ENCODE data around the gene HHAT. TPM values are rescaled to one million over a fixed set of nuclear protein-coding genes. Genes with fewer than 3 reads are reported as not detected.

HHAT gene
- total and polyA plus RNA-seq, 2 of the 4 experiments (the other 2 are of a cell fraction) = 1.7 to 2.5 TPM

DNA sequence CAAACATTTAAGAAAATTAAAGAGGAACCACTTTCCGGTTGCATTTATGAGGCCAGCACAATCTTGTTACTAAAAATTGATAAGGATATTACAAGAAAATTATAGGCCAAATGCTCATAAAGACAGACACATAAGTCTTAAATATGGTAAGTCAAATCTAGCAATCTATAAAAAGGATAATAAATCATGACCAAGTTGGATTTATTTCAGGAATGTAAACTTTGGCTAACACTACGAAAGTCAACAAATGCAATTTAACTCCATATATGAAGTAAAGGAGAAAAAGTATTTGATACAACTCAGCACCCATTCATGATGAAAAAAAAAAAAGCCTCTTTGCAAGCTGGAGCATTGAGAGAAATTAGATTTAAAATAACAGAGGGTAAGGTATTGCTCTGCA lies 6.3 kb downstream of the HHAT start:
- no peak overlapping the region for H4K91ac ChIP-seq (ENCODE audit: insufficient read depth, low read depth, low read length)
- in situ Hi-C loops (cut with MboI; ENCODE audit: low sequenced_read_pairs) = no loop called here
- H3K27me3 ChIP-seq (ENCODE audit: control insufficient read depth, insufficient read depth, low read length) = 0 out of 2 replicates have a peak, but pooled peaks cover 4% of the 10 kb centered on the region
- ChIA-PET POLR2A (ENCODE audit: unreplicated experiment) (no interaction called here), CTCF (interaction anchor here (0.6 to 1.6 kb wide), 2 partner anchors 26 to 310 kb away, joined by 3 to 7 read pairs; no protein-coding TSS in a partner anchor)
- WGBS, 2 experiments (ENCODE audit: extremely low coverage in 2 of 2, insufficient read length in 1 of 2) = no CpG with 5 or more reads among the region's 2 CpGs
- no peak overlapping the region for H2AK9ac ChIP-seq (replicated peaks; ENCODE audit: low read depth, low read length, poor library complexity)
- H2BK5ac ChIP-seq (ENCODE audit: low read depth, low read length, poor library complexity, severe bottlenecking) = no peak overlapping the region
- ATAC-seq (ENCODE audit: low read depth) = no peak
- no peak overlapping the region for H4K8ac ChIP-seq (ENCODE audit: low read depth in 2 of 2, low read length in 2 of 2)
- H3K14ac ChIP-seq (replicated peaks; ENCODE audit: low read depth, low read length) = no peak overlapping the region
- H3K18ac ChIP-seq (ENCODE audit: low read depth, low read length) = no peak overlapping the region
- TF ChIP-seq, protein P1, sequence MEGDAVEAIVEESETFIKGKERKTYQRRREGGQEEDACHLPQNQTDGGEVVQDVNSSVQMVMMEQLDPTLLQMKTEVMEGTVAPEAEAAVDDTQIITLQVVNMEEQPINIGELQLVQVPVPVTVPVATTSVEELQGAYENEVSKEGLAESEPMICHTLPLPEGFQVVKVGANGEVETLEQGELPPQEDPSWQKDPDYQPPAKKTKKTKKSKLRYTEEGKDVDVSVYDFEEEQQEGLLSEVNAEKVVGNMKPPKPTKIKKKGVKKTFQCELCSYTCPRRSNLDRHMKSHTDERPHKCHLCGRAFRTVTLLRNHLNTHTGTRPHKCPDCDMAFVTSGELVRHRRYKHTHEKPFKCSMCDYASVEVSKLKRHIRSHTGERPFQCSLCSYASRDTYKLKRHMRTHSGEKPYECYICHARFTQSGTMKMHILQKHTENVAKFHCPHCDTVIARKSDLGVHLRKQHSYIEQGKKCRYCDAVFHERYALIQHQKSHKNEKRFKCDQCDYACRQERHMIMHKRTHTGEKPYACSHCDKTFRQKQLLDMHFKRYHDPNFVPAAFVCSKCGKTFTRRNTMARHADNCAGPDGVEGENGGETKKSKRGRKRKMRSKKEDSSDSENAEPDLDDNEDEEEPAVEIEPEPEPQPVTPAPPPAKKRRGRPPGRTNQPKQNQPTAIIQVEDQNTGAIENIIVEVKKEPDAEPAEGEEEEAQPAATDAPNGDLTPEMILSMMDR (conservative IDR thresholded peaks at IDR 0.05; ENCODE audit: low read depth, low read length) = no peak
- TF ChIP-seq FOS (IDR thresholded peaks at IDR 0.05; ENCODE audit: low read depth, low read length) (no peak), RCOR1 (IDR thresholded peaks at IDR 0.05; ENCODE audit: insufficient replicate concordance, low read length) (no peak), POLR2A (IDR thresholded peaks at IDR 0.05; ENCODE audit: low read depth, low read length) (no peak), NFE2L2 (IDR thresholded peaks at IDR 0.05; ENCODE audit: low read depth, low read length) (no peak), RAD21 (IDR thresholded peaks at IDR 0.05; ENCODE audit: low read length) (no peak), RFX5 (IDR thresholded peaks at IDR 0.05; ENCODE audit: low read depth, low read length) (no peak), CHD1 (IDR thresholded peaks at IDR 0.05; ENCODE audit: low read depth, low read length) (no peak), SMC3 (IDR thresholded peaks at IDR 0.05; ENCODE audit: low read depth, low read length) (no peak), MXI1 (IDR thresholded peaks at IDR 0.05; ENCODE audit: borderline replicate concordance, low read depth, low read length) (no peak), MAZ (IDR thresholded peaks at IDR 0.05; ENCODE audit: borderline replicate concordance, low read depth, low read length) (no peak), BHLHE40 (IDR thresholded peaks at IDR 0.05; ENCODE audit: low read depth, low read length) (no peak), CEBPB (IDR thresholded peaks at IDR 0.05; ENCODE audit: low read depth, low read length) (no peak), MAFK (IDR thresholded peaks at IDR 0.05; ENCODE audit: low read depth, low read length) (no peak)
- TF ChIP-seq, protein P2, sequence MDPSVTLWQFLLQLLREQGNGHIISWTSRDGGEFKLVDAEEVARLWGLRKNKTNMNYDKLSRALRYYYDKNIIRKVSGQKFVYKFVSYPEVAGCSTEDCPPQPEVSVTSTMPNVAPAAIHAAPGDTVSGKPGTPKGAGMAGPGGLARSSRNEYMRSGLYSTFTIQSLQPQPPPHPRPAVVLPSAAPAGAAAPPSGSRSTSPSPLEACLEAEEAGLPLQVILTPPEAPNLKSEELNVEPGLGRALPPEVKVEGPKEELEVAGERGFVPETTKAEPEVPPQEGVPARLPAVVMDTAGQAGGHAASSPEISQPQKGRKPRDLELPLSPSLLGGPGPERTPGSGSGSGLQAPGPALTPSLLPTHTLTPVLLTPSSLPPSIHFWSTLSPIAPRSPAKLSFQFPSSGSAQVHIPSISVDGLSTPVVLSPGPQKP (IDR thresholded peaks at IDR 0.05; ENCODE audit: borderline replicate concordance, low read depth, low read length) = no peak
- TF ChIP-seq, protein P3, sequence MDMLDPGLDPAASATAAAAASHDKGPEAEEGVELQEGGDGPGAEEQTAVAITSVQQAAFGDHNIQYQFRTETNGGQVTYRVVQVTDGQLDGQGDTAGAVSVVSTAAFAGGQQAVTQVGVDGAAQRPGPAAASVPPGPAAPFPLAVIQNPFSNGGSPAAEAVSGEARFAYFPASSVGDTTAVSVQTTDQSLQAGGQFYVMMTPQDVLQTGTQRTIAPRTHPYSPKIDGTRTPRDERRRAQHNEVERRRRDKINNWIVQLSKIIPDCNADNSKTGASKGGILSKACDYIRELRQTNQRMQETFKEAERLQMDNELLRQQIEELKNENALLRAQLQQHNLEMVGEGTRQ (IDR thresholded peaks at IDR 0.05; ENCODE audit: low read depth, low read length) = no peak
- no peak overlapping the region for H3K23ac ChIP-seq (ENCODE audit: low read depth, low read length)
- H3K9ac ChIP-seq (ENCODE audit: low read depth, low read length) = no peak overlapping the region
- intact Hi-C loops (cut with micrococcal nuclease) = loop anchor here (2.0 kb wide), 1 partner anchor 26 kb away; no protein-coding TSS in a partner anchor
- no peaks in the 10 kb centered on the region for H3K9me3 ChIP-seq (ENCODE audit: control insufficient read depth, insufficient read depth, low read length)
- dilution Hi-C loops (cut with HindIII; ENCODE audit: low sequenced_read_pairs, unreplicated experiment) = no loop called here
- no peak overlapping the region for H2AFZ ChIP-seq (replicated peaks; ENCODE audit: low read length, poor library complexity)
- no peak overlapping the region for H3K4me2 ChIP-seq (ENCODE audit: low read depth, low read length)
- no peak overlapping the region for H3K4ac ChIP-seq (ENCODE audit: low read depth, low read length)
- no peaks in the 10 kb centered on the region for H3K4me1 ChIP-seq (ENCODE audit: control insufficient read depth, insufficient read depth, low read length)
- H4K20me1 ChIP-seq (ENCODE audit: insufficient read depth, low read length) = no peaks in the 10 kb centered on the region
- no peaks in the 10 kb centered on the region for H3K36me3 ChIP-seq (ENCODE audit: control insufficient read depth, insufficient read depth, low read length)
- H3K27ac ChIP-seq (ENCODE audit: insufficient read depth, low read length) = no peak overlapping the region
- no peak overlapping the region for H3K4me3 ChIP-seq (ENCODE audit: insufficient read depth, low read depth, low read length)
- H2BK20ac ChIP-seq (ENCODE audit: low read depth, low read length) = no peak overlapping the region
- no peak overlapping the region for H2BK120ac ChIP-seq (ENCODE audit: low read depth, low read length)
- H2AK5ac ChIP-seq (ENCODE audit: low read depth, low read length) = no peak overlapping the region
- H3K79me1 ChIP-seq (ENCODE audit: low read depth in 1 of 2, low read length in 2 of 2) = no peaks in the 10 kb centered on the region
- no peak overlapping the region for H4K5ac ChIP-seq (ENCODE audit: low read depth, low read length)
- H2BK15ac ChIP-seq (ENCODE audit: low read depth, low read length) = no peak overlapping the region
- no peak for DNase-seq
- H3K56ac ChIP-seq (ENCODE audit: extremely low read depth, insufficient read depth, low read length) = no peak overlapping the region
- no TSS peak for BruUV-seq (replicated peaks)
- H3K9me1 ChIP-seq (ENCODE audit: insufficient read depth, low read length) = no peaks in the 10 kb centered on the region
